ENCODE results near the gene RCAN3. TPM values are rescaled to one million over a fixed set of nuclear protein-coding genes. Genes with fewer than 3 reads are reported as not detected.
A peak's percentile ranks its signal among the peaks of the same experiment; 100 is the strongest.

RCAN3 gene
- total and polyA plus RNA-seq, 10 of the 15 experiments (the other 5 are each of a cell fraction or from before 2014, with no cell fraction given), result 0.02 to 0.46 (median 0.06) TPM; not detected in 3

DNA sequence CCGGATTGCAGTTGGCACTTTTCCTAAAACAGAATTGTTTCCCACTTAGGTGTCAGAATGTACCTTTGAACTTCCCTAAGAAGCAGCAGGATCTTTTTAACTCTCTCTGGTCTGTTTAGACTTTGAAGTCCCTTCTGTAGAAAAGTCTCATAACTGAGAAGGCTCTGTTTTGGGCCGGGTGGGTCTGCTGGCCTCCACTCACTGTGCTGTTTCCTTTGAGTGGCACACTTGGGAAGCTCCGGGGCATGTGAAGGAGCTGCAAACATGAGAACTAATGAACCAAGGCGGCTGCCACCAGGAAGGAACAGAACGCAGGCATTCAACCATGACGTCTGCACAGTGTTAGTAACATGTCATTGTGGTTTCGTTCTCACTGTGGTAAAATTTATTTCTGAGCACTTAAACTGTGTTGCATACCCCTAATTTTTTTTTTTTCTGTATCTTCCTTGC, 33.8 kb downstream of the RCAN3 start (continued):
- TF ChIP-seq, protein P1, sequence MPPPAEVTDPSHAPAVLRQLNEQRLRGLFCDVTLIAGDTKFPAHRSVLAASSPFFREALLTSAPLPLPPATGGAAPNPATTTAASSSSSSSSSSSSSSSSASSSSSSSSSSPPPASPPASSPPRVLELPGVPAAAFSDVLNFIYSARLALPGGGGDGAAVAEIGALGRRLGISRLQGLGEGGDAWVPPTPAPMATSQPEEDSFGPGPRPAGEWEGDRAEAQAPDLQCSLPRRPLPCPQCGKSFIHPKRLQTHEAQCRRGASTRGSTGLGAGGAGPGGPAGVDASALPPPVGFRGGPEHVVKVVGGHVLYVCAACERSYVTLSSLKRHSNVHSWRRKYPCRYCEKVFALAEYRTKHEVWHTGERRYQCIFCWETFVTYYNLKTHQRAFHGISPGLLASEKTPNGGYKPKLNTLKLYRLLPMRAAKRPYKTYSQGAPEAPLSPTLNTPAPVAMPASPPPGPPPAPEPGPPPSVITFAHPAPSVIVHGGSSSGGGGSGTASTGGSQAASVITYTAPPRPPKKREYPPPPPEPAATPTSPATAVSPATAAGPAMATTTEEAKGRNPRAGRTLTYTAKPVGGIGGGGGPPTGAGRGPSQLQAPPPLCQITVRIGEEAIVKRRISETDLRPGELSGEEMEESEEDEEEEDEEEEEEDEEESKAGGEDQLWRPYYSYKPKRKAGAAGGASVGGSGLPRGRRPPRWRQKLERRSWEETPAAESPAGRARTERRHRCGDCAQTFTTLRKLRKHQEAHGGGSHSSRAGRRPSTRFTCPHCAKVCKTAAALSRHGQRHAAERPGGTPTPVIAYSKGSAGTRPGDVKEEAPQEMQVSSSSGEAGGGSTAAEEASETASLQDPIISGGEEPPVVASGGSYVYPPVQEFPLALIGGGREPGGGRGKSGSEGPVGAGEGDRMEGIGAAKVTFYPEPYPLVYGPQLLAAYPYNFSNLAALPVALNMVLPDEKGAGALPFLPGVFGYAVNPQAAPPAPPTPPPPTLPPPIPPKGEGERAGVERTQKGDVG (CRISPR knock-in tag; IDR thresholded peaks at IDR 0.05), result no peak
- TF ChIP-seq ZZZ3 (IDR thresholded peaks at IDR 0.05; ENCODE audit: control insufficient read depth, insufficient read length, low read depth), result no peak
- peak; percentile 52 to 56; a peak in 2 of 4 replicates for TF ChIP-seq BHLHE40 (IDR thresholded peaks at IDR 0.05; ENCODE audit: borderline replicate concordance in 1 of 2, low read depth in 2 of 2, low read length in 1 of 2)
- peak; percentile 62 for TF ChIP-seq MEF2B (IDR thresholded peaks at IDR 0.05; ENCODE audit: partially characterized antibody, poor library complexity, severe bottlenecking)
- peak; percentile 58; the same call in 1 of the 2 replicates for TF ChIP-seq MTA3 (IDR thresholded peaks at IDR 0.05; ENCODE audit: borderline replicate concordance, low read length)
- TF ChIP-seq, protein P2, sequence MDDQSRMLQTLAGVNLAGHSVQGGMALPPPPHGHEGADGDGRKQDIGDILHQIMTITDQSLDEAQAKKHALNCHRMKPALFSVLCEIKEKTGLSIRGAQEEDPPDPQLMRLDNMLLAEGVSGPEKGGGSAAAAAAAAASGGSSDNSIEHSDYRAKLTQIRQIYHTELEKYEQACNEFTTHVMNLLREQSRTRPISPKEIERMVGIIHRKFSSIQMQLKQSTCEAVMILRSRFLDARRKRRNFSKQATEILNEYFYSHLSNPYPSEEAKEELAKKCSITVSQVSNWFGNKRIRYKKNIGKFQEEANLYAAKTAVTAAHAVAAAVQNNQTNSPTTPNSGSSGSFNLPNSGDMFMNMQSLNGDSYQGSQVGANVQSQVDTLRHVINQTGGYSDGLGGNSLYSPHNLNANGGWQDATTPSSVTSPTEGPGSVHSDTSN (IDR thresholded peaks at IDR 0.05; ENCODE audit: insufficient replicate concordance, low read depth, low read length), result no peak
- peak; percentile 70 to 75; a peak in 3 of 4 replicates for TF ChIP-seq IKZF2 (IDR thresholded peaks at IDR 0.05)
- peak; percentile 91 for TF ChIP-seq SREBF1 (IDR thresholded peaks at IDR 0.05; ENCODE audit: low read length)
- TF ChIP-seq CBFB (IDR thresholded peaks at IDR 0.05; ENCODE audit: low read depth), result peak; percentile 50; the same call in 1 of the 2 replicates
- TF ChIP-seq RBBP5 (conservative IDR thresholded peaks at IDR 0.05), result no peak
- peak; percentile 76 for TF ChIP-seq CREB1 (IDR thresholded peaks at IDR 0.05; ENCODE audit: low read depth)
- TF ChIP-seq, protein P3, sequence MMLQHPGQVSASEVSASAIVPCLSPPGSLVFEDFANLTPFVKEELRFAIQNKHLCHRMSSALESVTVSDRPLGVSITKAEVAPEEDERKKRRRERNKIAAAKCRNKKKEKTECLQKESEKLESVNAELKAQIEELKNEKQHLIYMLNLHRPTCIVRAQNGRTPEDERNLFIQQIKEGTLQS (IDR thresholded peaks at IDR 0.05; ENCODE audit: borderline replicate concordance, extremely low read depth, low read depth, low read length), result no peak
- TF ChIP-seq, protein P4, sequence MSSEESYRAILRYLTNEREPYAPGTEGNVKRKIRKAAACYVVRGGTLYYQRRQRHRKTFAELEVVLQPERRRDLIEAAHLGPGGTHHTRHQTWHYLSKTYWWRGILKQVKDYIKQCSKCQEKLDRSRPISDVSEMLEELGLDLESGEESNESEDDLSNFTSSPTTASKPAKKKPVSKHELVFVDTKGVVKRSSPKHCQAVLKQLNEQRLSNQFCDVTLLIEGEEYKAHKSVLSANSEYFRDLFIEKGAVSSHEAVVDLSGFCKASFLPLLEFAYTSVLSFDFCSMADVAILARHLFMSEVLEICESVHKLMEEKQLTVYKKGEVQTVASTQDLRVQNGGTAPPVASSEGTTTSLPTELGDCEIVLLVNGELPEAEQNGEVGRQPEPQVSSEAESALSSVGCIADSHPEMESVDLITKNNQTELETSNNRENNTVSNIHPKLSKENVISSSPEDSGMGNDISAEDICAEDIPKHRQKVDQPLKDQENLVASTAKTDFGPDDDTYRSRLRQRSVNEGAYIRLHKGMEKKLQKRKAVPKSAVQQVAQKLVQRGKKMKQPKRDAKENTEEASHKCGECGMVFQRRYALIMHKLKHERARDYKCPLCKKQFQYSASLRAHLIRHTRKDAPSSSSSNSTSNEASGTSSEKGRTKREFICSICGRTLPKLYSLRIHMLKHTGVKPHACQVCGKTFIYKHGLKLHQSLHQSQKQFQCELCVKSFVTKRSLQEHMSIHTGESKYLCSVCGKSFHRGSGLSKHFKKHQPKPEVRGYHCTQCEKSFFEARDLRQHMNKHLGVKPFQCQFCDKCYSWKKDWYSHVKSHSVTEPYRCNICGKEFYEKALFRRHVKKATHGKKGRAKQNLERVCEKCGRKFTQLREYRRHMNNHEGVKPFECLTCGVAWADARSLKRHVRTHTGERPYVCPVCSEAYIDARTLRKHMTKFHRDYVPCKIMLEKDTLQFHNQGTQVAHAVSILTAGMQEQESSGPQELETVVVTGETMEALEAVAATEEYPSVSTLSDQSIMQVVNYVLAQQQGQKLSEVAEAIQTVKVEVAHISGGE (CRISPR knock-in tag; IDR thresholded peaks at IDR 0.05), result no peak
- no peak for TF ChIP-seq ASH2L (IDR thresholded peaks at IDR 0.05; ENCODE audit: borderline replicate concordance, low read depth)
- peak; percentile 95 for TF ChIP-seq RUNX3 (IDR thresholded peaks at IDR 0.05; ENCODE audit: low read length)
- TF ChIP-seq SREBF2 (IDR thresholded peaks at IDR 0.05; ENCODE audit: low read length), result no peak
- no peak for TF ChIP-seq FOXM1 (IDR thresholded peaks at IDR 0.05; ENCODE audit: low read depth, low read length)
- TF ChIP-seq IKZF1 (conservative IDR thresholded peaks at IDR 0.05), result peak; percentile 68
- TF ChIP-seq BCL11A (IDR thresholded peaks at IDR 0.05; ENCODE audit: low read depth, low read length), result 0 out of 2 replicates have a peak, but pooled peaks have one; percentile 27
- TF ChIP-seq, protein P5, sequence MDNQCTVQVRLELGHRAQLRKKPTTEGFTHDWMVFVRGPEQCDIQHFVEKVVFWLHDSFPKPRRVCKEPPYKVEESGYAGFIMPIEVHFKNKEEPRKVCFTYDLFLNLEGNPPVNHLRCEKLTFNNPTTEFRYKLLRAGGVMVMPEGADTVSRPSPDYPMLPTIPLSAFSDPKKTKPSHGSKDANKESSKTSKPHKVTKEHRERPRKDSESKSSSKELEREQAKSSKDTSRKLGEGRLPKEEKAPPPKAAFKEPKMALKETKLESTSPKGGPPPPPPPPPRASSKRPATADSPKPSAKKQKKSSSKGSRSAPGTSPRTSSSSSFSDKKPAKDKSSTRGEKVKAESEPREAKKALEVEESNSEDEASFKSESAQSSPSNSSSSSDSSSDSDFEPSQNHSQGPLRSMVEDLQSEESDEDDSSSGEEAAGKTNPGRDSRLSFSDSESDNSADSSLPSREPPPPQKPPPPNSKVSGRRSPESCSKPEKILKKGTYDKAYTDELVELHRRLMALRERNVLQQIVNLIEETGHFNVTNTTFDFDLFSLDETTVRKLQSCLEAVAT (IDR thresholded peaks at IDR 0.05), result no peak
- TF ChIP-seq ZNF384 (IDR thresholded peaks at IDR 0.05; ENCODE audit: borderline replicate concordance, low read depth, low read length), result peak; percentile 81
- TF ChIP-seq NFXL1 (IDR thresholded peaks at IDR 0.05; ENCODE audit: borderline replicate concordance), result no peak

Data from GM12878 (cell line).